ENCODE results near the gene RHBDL1. TPM values are rescaled to one million over a fixed set of nuclear protein-coding genes. Genes with fewer than 3 reads are reported as not detected.

The RHBDL1 gene
- total RNA-seq, 4 donors from 2014 or later = 1.5 to 2.0 TPM; not detected in 2

- TF ChIP-seq CTCF (IDR thresholded peaks at IDR 0.05) (no peak), POLR2A (IDR thresholded peaks at IDR 0.05) (no peak)
- intact Hi-C loops (cut with DNase I; ENCODE audit: low total_unique reads) = no loop called here
- no peak for DNase-seq
- H3K9me3 ChIP-seq = no peaks in the 10 kb centered on the region
- peaks cover 0 to 15% of the 10 kb centered on the region in 2 donors for H3K4me1 ChIP-seq
- peak overlapping the region in 1 of 2 donors; percentile 72 for H3K4me3 ChIP-seq
- H3K27ac ChIP-seq = no peak overlapping the region
- no peaks in the 10 kb centered on the region for H3K27me3 ChIP-seq
- no peaks in the 10 kb centered on the region for H3K36me3 ChIP-seq
Measured at GRCh38 chr16:634996-635395, 40.5 kb upstream of the RHBDL1 start.

- H3K27ac ChIP-seq = peak overlapping the region; percentile 98 to 99
- no peaks in the 10 kb centered on the region for H3K27me3 ChIP-seq
- no peaks in the 10 kb centered on the region for H3K9me3 ChIP-seq
- no peaks in the 10 kb centered on the region for H3K36me3 ChIP-seq
- no peak for TF ChIP-seq CTCF (IDR thresholded peaks at IDR 0.05)
- TF ChIP-seq POLR2A (IDR thresholded peaks at IDR 0.05) = no peak
- peaks cover 0 to 13% of the 10 kb centered on the region in 2 donors for H3K4me1 ChIP-seq
- peak overlapping the region; percentile 72 to 85 for H3K4me3 ChIP-seq
- intact Hi-C loops (cut with DNase I; ENCODE audit: low total_unique reads) = no loop called here
- no peak for DNase-seq
Measured at GRCh38 chr16:635573-636205, 39.8 kb upstream of the RHBDL1 start.

GRCh38 chr16:636206-637080 lies 39.0 kb upstream of the RHBDL1 start, which contains the start of gene METTL26:
Gene METTL26, minus strand, starts transcription at chr16:636305. Its CDS starts 15 bp downstream, at chr16:636290.
- Histone ChIP-seq H3K27me3 (no peaks in the 10 kb centered on the region), H3K4me3 (peak within 1 kb of the TSS; percentile 72 to 85), H3K4me1 (peaks cover 0 to 6% of the 10 kb centered on the region in 2 donors), H3K9me3 (no peaks in the 10 kb centered on the region), H3K27ac (peak within 1 kb of the TSS; percentile 98 to 99), H3K36me3 (no peaks in the 10 kb centered on the region)
- intact Hi-C loops (cut with DNase I; ENCODE audit: low total_unique reads) = no loop called here
- TF ChIP-seq POLR2A (IDR thresholded peaks at IDR 0.05) (peak; percentile 53 to 72), CTCF (IDR thresholded peaks at IDR 0.05) (no peak)
- DNase-seq = peak; percentile 95 to 96

GRCh38 chr16:637081-638018 lies 38.1 kb upstream of the RHBDL1 start:
- Histone ChIP-seq H3K4me3 (peak overlapping the region; percentile 72 to 85), H3K27ac (peak overlapping the region; percentile 98 to 99), H3K36me3 (no peaks in the 10 kb centered on the region), H3K27me3 (no peaks in the 10 kb centered on the region), H3K9me3 (no peaks in the 10 kb centered on the region), H3K4me1 (peaks cover 0 to 6% of the 10 kb centered on the region in 2 donors)
- no peak for TF ChIP-seq CTCF (IDR thresholded peaks at IDR 0.05)
- no peak for TF ChIP-seq POLR2A (IDR thresholded peaks at IDR 0.05)
- intact Hi-C loops (cut with DNase I; ENCODE audit: low total_unique reads) = no loop called here
- DNase-seq = peak; percentile 88 to 93

Data from uterus (tissue), 4 donors.